HG02588 (cell line): ENCODE measurements around the gene DTX3L.

ENCODE experiments used
- ATAC-seq: cut with Tn5 transposase; IDR thresholded peaks from one replicate; pipeline ENCODE4 v1.9.1; 2021; ENCODE audit warnings: mild to moderate bottlenecking, moderate library complexity; ENCODE audit not compliant: unreplicated experiment

DTX3L gene

DNA sequence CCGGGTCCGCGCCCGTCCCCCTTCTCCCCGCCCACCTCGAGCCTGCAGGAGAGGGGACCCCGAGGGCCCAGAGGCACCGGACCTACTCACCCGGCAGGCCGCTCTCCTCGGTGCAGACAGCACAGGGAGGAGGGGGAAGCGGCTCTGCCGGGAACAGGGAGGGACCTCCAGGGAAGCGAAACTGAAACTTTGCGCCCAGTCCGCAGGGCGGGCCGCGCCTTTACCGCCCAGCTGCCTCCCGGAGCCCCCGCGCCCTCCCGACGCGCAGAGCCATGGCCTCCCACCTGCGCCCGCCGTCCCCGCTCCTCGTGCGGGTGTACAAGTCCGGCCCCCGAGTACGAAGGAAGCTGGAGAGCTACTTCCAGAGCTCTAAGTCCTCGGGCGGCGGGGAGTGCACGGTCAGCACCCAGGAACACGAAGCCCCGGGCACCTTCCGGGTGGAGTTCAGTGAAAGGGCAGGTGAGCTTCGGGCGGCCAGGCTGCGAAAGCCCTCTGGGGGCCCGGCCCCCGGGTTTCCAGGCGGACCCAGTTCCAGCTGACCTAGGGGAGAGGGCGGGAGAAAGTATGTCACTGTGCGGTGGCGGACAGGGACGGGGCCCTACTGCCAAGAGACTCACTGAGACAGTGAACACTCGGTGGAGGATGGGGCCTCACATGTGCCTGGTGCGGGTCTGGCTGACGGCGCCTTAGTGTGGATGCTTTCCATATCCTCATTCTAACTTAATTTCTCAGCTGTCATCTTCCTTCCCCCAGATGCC, at the start of gene DTX3L, which contains the start of gene PARP9:
DTX3L (plus strand) TSS at position 184 of the 758 bp plus-strand sequence; CDS start at position 273, 89 bp downstream.
PARP9 (minus strand) TSS at position 146 of the 758 bp plus-strand sequence. CDS start 4,680 bp downstream, outside the sequence.
- ATAC-seq, result peak; percentile 66

DNA sequence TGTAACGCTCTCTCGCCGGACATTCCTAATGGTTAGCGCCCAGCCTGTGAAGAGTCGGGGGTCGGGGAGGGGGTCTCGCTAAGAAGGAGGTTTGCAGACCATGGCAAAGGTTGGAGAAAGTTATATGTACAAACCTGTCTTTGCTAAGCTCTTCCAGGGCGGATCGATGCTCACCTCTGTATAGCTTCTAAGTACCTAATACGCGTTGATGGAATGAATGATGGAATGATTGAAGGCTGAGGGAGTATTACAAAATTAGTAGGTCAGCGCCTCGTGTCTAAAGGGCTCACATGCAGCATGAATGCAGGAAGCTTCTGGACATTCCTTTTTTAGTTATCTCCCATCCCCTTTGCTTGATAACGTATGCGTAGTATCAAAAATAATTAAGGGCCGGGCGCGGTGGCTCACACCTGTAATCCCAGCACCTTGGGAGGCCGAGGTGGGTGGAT, 49.1 kb upstream of the DTX3L start:
- ATAC-seq, result no peak

DNA sequence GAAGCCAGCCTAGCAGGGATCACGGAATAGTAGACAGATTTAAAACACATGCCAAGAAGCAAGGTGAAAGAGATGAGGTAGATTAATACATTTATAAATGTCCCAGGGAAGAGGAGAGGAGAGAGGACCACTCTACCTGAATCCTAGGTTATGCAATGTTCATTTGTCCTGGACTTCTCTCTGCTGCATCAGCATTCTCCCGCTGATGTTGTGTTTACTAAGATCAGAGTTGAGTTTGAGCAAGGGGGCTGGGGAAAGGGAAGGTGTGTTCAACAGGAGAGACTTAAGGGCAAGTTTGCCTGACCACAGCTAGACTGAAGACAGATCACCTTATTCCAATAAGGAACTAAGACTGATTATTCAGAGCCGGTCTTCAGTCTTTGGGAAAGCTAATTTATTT, 48.3 kb upstream of the DTX3L start:
- ATAC-seq, result no peak

DNA sequence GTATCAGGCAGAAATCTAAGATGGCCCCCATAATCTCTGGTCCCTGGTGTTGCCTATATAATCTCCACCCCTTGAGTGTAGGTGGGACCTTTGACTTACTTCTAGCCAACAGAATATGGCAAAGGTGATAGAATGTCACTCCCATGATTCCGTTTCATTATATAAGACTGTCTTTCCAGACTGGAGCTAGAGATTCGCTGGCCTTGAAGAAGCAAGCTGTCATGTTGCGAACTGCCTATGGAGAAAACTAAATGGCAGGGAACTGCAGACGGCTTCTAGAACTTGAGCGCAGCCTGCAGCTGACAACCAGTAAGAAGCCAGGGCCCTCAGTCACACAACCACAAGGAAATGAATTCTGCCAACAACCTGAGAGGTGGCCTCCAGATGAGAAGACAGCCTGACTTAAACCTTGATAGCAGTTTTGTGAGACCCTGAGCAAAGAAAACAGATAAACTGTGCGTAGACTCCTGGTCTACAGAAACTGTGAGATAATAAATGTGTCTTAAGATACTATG, 47.2 kb upstream of the DTX3L start:
- ATAC-seq, result no peak

DNA sequence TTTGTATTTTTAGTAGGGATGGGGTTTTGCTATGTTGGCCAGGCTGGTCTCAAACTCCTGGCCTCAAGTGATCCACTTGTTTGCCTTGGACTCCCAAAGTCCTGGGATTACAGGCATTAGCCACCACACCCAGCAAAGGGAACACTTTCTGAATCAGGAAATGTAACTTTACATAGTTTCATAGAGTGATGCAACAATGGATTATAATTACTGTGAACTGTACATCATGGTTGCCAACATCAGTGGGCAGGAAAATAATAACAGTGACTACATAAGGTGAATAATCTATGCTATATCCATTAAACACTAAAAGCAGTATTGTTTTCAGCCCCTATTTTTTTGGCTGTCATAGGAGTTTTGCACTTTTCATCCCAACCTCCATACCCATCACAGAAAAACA, 44.4 kb upstream of the DTX3L start:
- no peak for ATAC-seq

DNA sequence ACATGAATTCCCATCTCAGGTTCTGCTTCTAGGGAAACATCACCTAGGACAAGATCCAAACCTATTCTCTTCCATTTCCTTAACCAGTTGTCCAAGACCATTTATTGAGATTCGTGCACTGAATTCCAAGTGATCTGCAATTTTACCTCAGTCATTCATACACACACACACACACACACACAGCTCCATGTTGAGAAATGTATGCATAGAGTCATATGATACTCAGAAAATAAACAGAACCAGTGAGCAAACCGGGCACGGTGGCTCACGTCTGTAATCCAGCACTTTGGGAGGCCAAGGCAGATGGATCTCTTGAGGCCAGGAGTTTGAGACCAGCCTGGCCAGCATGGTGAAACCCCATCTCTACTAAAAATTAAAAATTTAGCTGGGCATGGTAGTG, 43.3 kb upstream of the DTX3L start:
- ATAC-seq, result no peak

DNA sequence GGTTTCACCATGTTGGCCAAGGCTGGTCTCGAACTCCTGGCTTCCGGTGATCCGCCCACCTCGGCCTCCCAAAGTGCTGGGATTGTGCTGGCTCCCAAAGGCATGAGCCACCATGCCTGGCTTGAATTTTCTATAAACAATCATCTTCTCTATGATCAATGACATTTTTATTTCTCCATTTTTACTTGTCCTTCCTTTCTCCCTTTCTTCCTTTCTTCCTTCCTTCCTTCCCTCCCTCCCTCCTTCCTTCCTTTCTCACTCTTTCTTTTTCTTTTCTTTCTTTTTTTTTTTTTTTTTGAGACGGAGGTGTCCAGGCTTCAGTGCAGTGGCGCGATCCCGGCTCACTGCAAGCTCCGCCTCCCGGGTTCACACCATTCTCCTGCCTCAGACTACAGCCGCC, 40.8 kb upstream of the DTX3L start:
- no peak for ATAC-seq

DNA sequence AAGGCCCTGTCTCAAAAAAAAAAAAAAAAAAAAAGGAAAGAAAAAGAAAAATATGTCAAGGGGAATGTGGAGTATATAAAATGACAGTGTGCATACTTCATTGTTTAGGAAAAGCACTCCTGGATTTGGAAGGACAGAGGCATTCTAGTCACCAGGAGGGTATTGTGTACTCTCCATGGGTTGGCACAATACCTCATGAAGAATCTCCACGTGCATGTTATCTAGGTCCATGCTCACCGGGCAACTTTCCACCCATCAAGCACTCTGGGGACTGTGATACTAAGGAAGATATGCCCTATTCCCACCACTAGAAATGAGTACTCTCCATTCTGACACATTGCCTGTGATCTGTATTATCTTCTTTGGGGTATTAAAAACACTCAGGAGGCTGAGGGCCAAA, 34.0 kb upstream of the DTX3L start:
- ATAC-seq, result no peak

DNA sequence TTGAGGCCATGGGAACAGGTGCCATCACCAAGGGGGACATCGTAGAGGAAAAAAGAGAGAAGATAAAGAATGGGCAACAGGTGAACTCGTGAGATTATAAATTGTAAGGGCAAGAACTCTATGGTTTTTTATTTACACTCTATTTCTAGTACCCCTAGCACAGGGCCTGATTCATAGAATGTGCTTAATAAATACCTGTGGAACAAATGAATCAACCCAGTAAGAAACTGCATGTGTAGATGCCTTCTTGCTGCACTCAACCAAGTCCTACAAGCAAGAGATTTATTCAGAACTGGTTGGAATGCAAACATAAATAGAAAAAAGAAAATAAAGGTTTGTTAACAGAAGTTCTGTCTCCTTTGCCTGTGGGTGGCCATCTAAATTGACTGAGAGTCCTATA, 30.7 kb upstream of the DTX3L start:
- no peak for ATAC-seq

DNA sequence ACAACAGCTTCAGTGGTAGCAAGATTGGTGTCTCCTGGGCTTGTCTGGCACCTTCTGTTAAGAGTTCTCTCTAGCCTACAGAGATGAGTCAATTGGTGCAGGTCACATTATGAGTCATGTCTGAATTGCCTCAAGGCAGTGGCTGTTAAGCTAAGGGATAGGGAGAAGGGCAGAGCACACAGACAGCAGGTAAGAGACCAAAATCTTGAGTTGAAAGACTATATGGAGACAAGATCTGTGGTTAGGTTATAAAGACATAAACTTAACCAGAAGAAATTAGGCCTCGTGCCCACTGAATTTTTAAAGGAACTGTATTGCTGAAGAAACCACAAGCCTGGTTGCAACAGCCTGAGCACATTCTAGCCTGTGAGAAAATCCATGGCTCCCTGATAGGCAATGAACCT, 30.2 kb upstream of the DTX3L start:
- peak; percentile 99 for ATAC-seq

DNA sequence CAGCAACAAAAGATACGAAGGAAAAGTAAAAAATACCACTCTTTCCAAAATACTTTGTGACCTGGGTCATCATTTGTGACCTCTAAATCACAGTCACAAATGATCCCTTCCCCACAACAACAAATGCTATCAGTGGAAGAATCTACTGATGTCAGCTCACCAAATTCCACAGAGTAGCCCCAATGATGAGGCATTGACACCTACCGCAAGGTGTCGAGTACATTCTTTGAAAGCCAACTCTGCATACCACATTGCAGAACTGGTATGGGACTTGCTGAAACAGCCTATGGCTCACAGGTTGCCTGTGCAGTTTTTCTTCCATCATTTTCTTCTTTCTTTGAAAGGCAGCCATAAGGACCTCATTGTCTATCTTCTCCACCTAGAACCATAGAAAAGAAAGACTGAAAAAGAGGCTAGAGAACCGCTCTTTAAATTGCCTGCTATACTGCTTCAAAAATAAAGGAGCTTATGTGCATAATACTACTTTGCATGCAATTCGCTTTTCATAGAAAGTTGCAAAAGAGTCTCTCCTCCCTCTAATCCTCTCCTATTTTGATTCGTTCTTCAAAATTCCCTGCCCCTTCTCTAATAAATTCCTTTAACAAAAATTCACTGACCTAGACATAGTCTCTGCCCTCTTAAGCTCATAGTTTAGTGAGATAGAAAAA, 28.0 kb upstream of the DTX3L start:
- no peak for ATAC-seq

DNA sequence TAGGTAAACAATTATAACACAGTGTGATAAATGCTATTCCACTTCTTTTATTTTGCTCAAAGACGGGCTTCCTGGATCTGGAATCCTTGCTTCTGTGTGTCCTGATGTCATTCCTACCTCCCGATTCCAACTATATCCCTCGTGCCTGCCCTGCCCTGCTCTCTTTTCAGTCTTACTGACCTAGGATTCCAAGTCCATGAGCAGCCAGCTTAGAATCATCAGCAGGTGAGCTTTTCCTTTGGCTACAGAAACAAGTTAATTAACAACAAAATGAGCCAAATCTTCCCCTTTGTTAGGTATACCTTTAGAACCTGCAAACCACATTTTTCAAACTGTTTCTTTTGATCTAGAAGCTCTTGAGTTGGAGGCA, 27.5 kb upstream of the DTX3L start:
- no peak for ATAC-seq

DNA sequence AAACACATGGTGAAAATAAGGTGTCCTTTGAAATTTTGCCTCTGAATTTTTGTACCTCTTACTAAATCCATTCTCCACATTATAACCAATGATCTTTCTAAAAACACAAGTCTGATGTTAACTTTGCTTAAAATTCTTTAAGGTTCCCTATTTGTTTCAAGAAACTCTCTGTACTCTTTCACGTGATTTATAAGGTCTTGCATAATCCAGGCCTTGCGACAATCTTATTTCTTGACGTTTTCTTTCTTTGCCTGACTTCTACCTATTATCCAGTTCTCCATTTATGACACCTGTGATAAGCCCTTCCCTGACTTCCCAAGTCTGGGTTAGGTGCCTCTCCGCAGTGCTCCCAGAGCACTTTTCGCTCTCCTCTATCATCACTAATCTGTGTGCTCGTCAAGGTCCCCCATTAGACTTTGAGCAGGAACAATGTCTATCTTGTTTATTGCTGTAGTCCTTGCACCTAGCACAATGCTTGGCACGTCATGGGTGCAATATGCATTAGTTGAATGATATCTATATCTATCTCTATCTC, 25.1 kb upstream of the DTX3L start:
- ATAC-seq, result no peak

DNA sequence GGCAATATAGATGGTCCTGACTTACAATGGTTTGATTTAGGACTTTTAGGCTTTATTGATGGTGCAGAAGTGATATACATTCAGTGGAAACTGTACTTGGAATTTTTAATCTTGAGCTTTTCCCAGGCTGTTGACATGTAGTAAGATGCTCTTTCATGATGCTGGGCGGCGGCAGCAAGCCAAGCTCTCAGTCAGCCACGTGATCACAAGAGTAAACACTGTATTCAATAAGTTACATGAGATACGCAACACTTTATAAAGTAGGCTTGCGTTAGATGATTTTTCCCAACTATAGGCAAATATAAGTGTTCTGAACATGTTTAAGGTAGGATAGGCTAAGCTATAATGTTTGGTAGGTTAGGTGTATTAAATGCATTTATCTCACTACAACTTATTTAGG, 18.0 kb upstream of the DTX3L start:
- no peak for ATAC-seq

DNA sequence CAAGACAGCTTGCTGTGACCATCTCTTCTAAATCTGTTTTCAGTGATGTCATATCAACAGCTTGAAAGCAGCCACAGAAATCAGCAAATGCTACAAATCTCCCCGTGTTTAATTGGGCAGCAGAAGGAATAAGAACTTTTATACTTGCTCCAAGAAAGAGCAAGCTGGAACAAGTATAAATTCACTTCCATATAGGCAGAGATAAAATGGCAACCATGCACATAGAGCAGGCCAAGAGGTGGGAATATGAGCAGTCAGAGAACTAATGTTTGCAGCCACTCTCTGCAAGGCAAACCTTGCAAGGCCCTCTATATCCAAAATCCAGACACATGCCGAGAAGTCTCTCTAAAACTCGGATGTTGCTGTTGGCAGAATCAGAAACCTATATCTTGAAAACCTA, 16.1 kb upstream of the DTX3L start:
- ATAC-seq, result no peak

DNA sequence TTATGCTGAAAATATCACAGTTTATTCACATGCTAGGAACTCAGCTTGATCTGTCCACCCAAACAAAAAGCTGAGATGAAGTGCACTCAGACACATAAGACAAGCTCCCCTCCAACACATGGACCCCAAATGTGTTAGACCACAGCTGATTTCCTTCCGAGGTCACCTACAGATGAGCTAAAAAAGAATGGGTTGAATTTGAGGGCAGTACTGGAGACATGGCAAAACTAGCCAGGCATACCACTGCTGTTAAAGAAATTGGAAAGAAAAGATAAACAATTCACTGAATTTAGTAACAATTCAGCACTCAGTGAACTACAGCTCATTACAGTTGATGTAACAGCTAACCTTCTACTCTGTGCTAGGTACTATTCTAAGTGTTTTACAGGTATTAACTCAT, 15.5 kb upstream of the DTX3L start:
- ATAC-seq, result no peak

DNA sequence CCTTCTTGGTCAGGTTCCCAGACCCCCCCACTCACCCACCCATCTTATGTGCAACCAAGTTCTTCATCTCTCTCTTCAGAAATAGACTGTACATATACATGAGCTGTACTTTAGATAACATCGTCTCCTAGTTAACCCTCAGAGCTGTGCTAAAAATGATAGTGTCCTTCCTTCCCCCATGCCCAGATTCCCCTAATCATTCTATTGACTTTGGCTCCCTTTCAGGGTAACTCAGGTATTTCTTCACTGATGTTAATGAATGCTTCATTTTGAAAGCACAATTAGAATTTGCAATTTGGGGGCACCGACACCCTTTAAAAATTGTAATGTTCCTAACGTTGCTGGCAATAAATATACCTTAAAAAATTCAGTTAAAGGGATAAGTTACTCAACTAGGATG, 11.0 kb upstream of the DTX3L start:
- ATAC-seq, result no peak

DNA sequence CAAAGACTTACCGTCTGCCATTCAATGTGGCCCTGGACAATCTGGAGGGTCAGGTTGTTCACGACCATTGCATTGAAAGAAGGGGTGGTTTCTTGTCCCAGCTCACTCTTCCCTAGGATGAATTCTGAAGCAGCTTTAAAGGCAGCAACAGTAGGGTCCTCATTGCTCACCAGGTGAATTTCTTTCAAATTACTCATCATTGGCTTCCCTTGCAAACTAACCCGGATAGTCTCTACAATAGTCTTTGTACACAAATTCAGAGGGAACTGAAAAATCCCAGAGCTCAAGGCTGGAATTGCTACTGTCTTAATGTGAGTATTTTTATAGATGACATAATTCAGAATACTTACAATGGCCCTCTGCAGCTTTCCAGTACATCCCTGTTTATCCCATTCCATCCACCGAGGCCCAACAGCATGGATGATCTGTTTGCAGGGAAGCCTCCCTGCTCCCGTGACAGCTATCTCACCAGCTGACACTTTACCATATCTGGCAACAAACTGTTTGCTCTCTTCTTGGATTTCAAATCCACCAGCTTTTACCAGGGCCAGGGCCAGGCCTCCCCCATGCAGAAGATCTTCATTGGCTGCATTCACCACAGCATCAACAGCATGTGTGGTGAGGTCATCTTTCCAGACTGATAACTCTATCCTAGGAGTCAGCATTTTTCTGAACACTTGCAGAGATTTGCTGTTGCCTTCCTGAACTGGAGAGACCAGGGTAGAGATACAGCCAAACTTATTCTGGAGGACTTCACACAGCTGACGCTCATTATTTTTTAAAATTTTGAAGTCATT, 8.7 kb upstream of the DTX3L start:
- ATAC-seq, result no peak

DNA sequence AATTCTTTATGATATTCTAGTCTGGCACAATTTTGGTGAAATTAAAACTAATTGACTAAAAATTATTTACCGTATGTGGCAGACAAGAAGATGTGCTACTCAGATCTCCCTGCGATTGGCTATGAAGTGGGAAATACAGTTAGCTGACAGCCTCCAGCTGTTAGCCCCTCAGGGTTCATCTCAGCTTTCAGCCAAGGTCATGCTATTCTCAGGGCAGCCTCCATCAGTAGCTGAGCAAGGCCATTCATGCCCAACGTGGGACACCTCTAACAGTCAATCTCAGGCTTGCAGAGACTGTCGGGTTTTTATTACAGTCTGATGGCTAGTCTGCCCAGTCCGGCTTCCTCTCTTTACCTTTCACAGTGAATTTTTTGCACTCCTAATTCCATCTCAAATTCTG, 6.8 kb upstream of the DTX3L start:
- ATAC-seq, result no peak

DNA sequence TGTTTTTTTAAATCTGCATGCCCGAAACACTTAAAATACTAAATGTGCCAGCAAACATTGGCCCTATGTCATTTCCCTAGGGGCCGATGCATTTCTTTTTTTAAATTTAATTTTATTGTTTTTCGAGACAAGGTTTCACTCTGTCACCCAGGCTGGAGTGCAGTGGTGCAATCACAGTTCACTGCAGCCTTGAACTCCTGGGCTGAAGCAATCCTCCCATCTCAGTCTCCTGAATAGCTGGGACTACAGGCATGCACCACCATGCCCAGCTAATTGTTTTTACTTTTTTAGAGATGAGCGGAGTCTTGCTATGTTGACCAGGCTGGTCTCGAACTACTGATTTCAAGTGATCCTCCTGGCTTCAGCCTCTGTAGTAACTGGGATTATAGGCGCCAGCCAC, 5.5 kb upstream of the DTX3L start:
- ATAC-seq, result no peak

DNA sequence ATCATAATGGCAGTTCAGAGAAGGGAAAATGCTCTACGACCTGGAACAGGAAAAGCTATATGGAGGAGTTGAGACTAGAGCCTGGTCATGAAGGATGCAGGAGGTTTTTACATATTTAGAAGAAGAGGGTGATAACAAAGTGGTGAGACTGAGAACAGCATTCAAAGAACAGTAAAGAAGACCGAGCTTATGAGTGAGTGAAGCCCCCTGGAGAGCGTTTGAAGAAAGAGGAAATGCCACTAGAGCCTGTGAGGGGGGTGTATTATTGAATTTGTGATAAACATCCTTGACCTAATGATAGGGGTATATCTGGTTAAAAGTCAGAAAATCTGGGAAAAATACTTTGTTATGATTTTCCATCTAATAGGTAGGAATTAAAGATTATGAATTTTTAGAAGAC, 4.2 kb upstream of the DTX3L start:
- no peak for ATAC-seq
